Neuronal stem cell (in vitro differentiated cells): ENCODE results near the gene SMYD3.
"Not testable (repeated sequence)": the region's sequence is repeated elsewhere in the genome, so short reads cannot be mapped to it uniquely, and the experiment has no call there.

ENCODE experiments used
- DNase-seq: peaks from one replicate; pipeline ENCODE4 v3.0.0-alpha.2; 2013; ENCODE audit warnings: low spot score
- H2AFZ ChIP-seq: one replicate; pipeline ENCODE4 v1.6.1; 2013; ENCODE audit warnings: mild to moderate bottlenecking, low read length, inconsistent platforms
- H2AK5ac ChIP-seq: 2 replicates; pipeline ENCODE4 v1.6.1; 2013; ENCODE audit warnings: low read depth, mild to moderate bottlenecking, inconsistent platforms, low read length, moderate library complexity, mixed read lengths
- H2BK120ac ChIP-seq: 2 replicates; pipeline ENCODE4 v1.6.1; 2013; ENCODE audit warnings: low read depth, mild to moderate bottlenecking, inconsistent platforms, low read length, moderate library complexity, mixed read lengths
- H2BK12ac ChIP-seq: one replicate; pipeline ENCODE4 v1.6.1; 2013; ENCODE audit warnings: low read length, inconsistent platforms
- H2BK15ac ChIP-seq: 2 replicates; pipeline ENCODE4 v1.6.1; 2013; ENCODE audit warnings: mild to moderate bottlenecking, low read length, inconsistent platforms, mixed read lengths
- H2BK5ac ChIP-seq: one replicate; pipeline ENCODE4 v1.6.1; 2013; ENCODE audit warnings: inconsistent platforms, mild to moderate bottlenecking, low read length, moderate library complexity
- H3K14ac ChIP-seq: one replicate; pipeline ENCODE4 v1.6.1; 2013; ENCODE audit warnings: low read length, inconsistent platforms
- H3K18ac ChIP-seq: 2 replicates; pipeline ENCODE4 v1.6.1; 2013; ENCODE audit warnings: low read length, inconsistent platforms
- H3K23ac ChIP-seq: 2 replicates; pipeline ENCODE4 v1.6.1; 2013; ENCODE audit warnings: low read depth, mild to moderate bottlenecking, mixed read lengths, low read length, inconsistent platforms; ENCODE audit not compliant: poor library complexity
- H3K27ac ChIP-seq: replicated peaks from 3 replicates; pipeline ENCODE4 v1.5.1; 2013; ENCODE audit warnings: low read length, inconsistent platforms
- H3K27me3 ChIP-seq, 3 experiments: 2 replicates each; pipeline ENCODE4 v1.6.1; 2013; ENCODE audit warnings: low read length in 3 of 3, mild to moderate bottlenecking in 2 of 3, inconsistent platforms in 1 of 3, low read depth in 1 of 3, mixed read lengths in 1 of 3, moderate library complexity in 1 of 3; ENCODE audit not compliant: control insufficient read depth in 3 of 3, insufficient read depth in 3 of 3
- H3K36me3 ChIP-seq, 2 donors: replicated peaks in 1 of 2; 2 replicates each; pipeline ENCODE4 v1.6.1; 2013; ENCODE audit warnings: low read length in 2 of 2; ENCODE audit not compliant: control insufficient read depth in 2 of 2, insufficient read depth in 2 of 2
- H3K4ac ChIP-seq: 2 replicates; pipeline ENCODE4 v1.6.1; 2013; ENCODE audit warnings: inconsistent platforms, mild to moderate bottlenecking, low read length, moderate library complexity
- H3K4me1 ChIP-seq, 2 donors: 1 replicate in 1 of 2; 2 replicates in 1 of 2; pipeline ENCODE4 v1.6.1; 2013; ENCODE audit warnings: low read length in 2 of 2, low read depth in 1 of 2; ENCODE audit not compliant: control insufficient read depth in 2 of 2, insufficient read depth in 1 of 2
- H3K4me2 ChIP-seq: one replicate; pipeline ENCODE4 v1.6.1; 2013; ENCODE audit warnings: mild to moderate bottlenecking, low read length, inconsistent platforms; ENCODE audit not compliant: insufficient read depth, poor library complexity, severe bottlenecking
- H3K4me3 ChIP-seq, 2 donors: 2 replicates each; pipeline ENCODE4 v1.5.1; 2013; ENCODE audit warnings: low read length in 2 of 2, mild to moderate bottlenecking in 2 of 2, inconsistent platforms in 1 of 2, moderate library complexity in 1 of 2
- H3K79me1 ChIP-seq: one replicate; pipeline ENCODE4 v1.6.1; 2013; ENCODE audit warnings: low read depth, mild to moderate bottlenecking, inconsistent platforms, low read length, moderate library complexity
- H3K9ac ChIP-seq: one replicate; pipeline ENCODE4 v1.6.1; 2013; ENCODE audit warnings: mild to moderate bottlenecking, low read depth, low read length, inconsistent platforms; ENCODE audit not compliant: poor library complexity
- H3K9me3 ChIP-seq, 2 donors: replicated peaks in 1 of 2; 2 replicates each; pipeline versions ENCODE3 to v1.6.1; 2013; ENCODE audit warnings: low read length in 2 of 2, mild to moderate bottlenecking in 2 of 2, inconsistent platforms in 1 of 2, low read depth in 1 of 2, mixed read lengths in 1 of 2, moderate library complexity in 1 of 2; ENCODE audit not compliant: control insufficient read depth in 2 of 2, insufficient read depth in 1 of 2
- H4K8ac ChIP-seq: one replicate; pipeline ENCODE4 v1.6.1; 2013; ENCODE audit warnings: low read depth, mild to moderate bottlenecking, inconsistent platforms, low read length, moderate library complexity
- H4K91ac ChIP-seq: one replicate; pipeline ENCODE4 v1.6.1; 2013; ENCODE audit warnings: low read length, low read depth, mild to moderate bottlenecking, inconsistent platforms; ENCODE audit not compliant: poor library complexity
- WGBS, 2 donors: extraction: QIAGEN DNeasy Blood & Tissue Kit; methylation state at CpG; one replicate each; pipeline ENCODE4 v1.1.7; 2013; ENCODE audit warnings: missing lambda C conversion rate in 2 of 2, mixed read lengths in 1 of 2; ENCODE audit not compliant: insufficient read length in 2 of 2, insufficient replicate concordance in 1 of 2; ENCODE audit errors: extremely low coverage in 2 of 2; 5-methylcytosine and 5-hydroxymethylcytosine counted together

SMYD3 gene

GRCh38 chr1:246367041-246367440 is 140.0 kb downstream of the SMYD3 start:
- no peak overlapping the region for H3K4me3 ChIP-seq
- H3K27me3 ChIP-seq = no peaks in the 10 kb centered on the region
- H2AK5ac ChIP-seq = no peak overlapping the region
- H4K8ac ChIP-seq = no peak overlapping the region
- no peak for DNase-seq
- no peak overlapping the region for H3K14ac ChIP-seq
- no peak overlapping the region for H3K4ac ChIP-seq
- no peak overlapping the region for H2AFZ ChIP-seq
- no peak overlapping the region for H3K4me2 ChIP-seq
- H2BK120ac ChIP-seq = no peak overlapping the region
- no CpG with 5 or more reads among the region's 2 CpGs for WGBS, 2 donors
- H3K9ac ChIP-seq = no peak overlapping the region
- H3K23ac ChIP-seq = no peak overlapping the region
- no peak overlapping the region for H4K91ac ChIP-seq
- H2BK5ac ChIP-seq = no peak overlapping the region
- no peak overlapping the region for H2BK15ac ChIP-seq
- no peak overlapping the region for H2BK12ac ChIP-seq
- no peaks in the 10 kb centered on the region for H3K79me1 ChIP-seq
- H3K4me1 ChIP-seq = no peaks in the 10 kb centered on the region
- no peak overlapping the region for H3K27ac ChIP-seq
- H3K9me3 ChIP-seq = no peaks in the 10 kb centered on the region
- no peak overlapping the region for H3K18ac ChIP-seq
- no peaks in the 10 kb centered on the region for H3K36me3 ChIP-seq

GRCh38 chr1:246365708-246366107 is 141.4 kb downstream of the SMYD3 start:
- H3K23ac ChIP-seq = no peak overlapping the region
- no peak overlapping the region for H3K4me3 ChIP-seq
- H3K27ac ChIP-seq = no peak overlapping the region
- H3K4me1 ChIP-seq = no peaks in the 10 kb centered on the region
- no peak overlapping the region for H3K9ac ChIP-seq
- no peak overlapping the region for H3K4me2 ChIP-seq
- H3K79me1 ChIP-seq = no peaks in the 10 kb centered on the region
- H3K9me3 ChIP-seq = no peaks in the 10 kb centered on the region
- no peak overlapping the region for H4K91ac ChIP-seq
- no peak overlapping the region for H3K4ac ChIP-seq
- H2BK120ac ChIP-seq = no peak overlapping the region
- no peak for DNase-seq
- H3K36me3 ChIP-seq = no peaks in the 10 kb centered on the region
- H2BK5ac ChIP-seq = no peak overlapping the region
- no peak overlapping the region for H3K14ac ChIP-seq
- no peak overlapping the region for H2BK15ac ChIP-seq
- H4K8ac ChIP-seq = no peak overlapping the region
- no CpG with 5 or more reads among the region's 3 CpGs for WGBS, 2 donors
- H3K18ac ChIP-seq = no peak overlapping the region
- H3K27me3 ChIP-seq = no peaks in the 10 kb centered on the region
- H2AK5ac ChIP-seq = no peak overlapping the region
- no peak overlapping the region for H2AFZ ChIP-seq
- H2BK12ac ChIP-seq = no peak overlapping the region

GRCh38 chr1:246364415-246364941 is 142.6 kb downstream of the SMYD3 start:
- H3K14ac ChIP-seq = no peak overlapping the region
- H3K4ac ChIP-seq = no peak overlapping the region
- no peak overlapping the region for H2AFZ ChIP-seq
- DNase-seq = no peak
- H3K9ac ChIP-seq = no peak overlapping the region
- no peak overlapping the region for H4K8ac ChIP-seq
- no peak overlapping the region for H2BK5ac ChIP-seq
- WGBS, 2 donors = no CpG with 5 or more reads among the region's 6 CpGs
- H3K27ac ChIP-seq = no peak overlapping the region
- no peaks in the 10 kb centered on the region for H3K4me1 ChIP-seq
- no peaks in the 10 kb centered on the region for H3K36me3 ChIP-seq
- H3K4me3 ChIP-seq = no peak overlapping the region
- no peak overlapping the region for H3K23ac ChIP-seq
- no peak overlapping the region for H2BK120ac ChIP-seq
- H3K79me1 ChIP-seq = no peaks in the 10 kb centered on the region
- H4K91ac ChIP-seq = no peak overlapping the region
- H3K27me3 ChIP-seq = no peaks in the 10 kb centered on the region
- H2BK12ac ChIP-seq = no peak overlapping the region
- no peak overlapping the region for H2BK15ac ChIP-seq
- no peak overlapping the region for H3K4me2 ChIP-seq
- no peak overlapping the region for H3K18ac ChIP-seq
- no peak overlapping the region for H2AK5ac ChIP-seq
- no peaks in the 10 kb centered on the region for H3K9me3 ChIP-seq

- not testable (repeated sequence) for H3K27ac ChIP-seq, H3K9me3 ChIP-seq, H3K4me2 ChIP-seq, H2AK5ac ChIP-seq, H4K91ac ChIP-seq, H2BK12ac ChIP-seq, H2AFZ ChIP-seq, H3K14ac ChIP-seq, H2BK5ac ChIP-seq, H3K18ac ChIP-seq, H2BK15ac ChIP-seq, H3K23ac ChIP-seq, H3K79me1 ChIP-seq, H3K4me3 ChIP-seq, H3K4me1 ChIP-seq, H3K4ac ChIP-seq, H2BK120ac ChIP-seq, H4K8ac ChIP-seq, DNase-seq, H3K27me3 ChIP-seq, H3K36me3 ChIP-seq, H3K9ac ChIP-seq
- no CpG with 5 or more reads among the region's 3 CpGs for WGBS, 2 donors
Observed at GRCh38 chr1:246357014-246357598, 150.0 kb downstream of the SMYD3 start.
